ENCODE data around the gene MCAT.
"Not testable (repeated sequence)": the region's sequence is repeated elsewhere in the genome, so short reads cannot be mapped to it uniquely, and the experiment has no call there.

The MCAT gene

GRCh38 chr22:43127166-43127908 lies 15.9 kb downstream of the MCAT start:
- no peak for DNase-seq (ENCODE audit: low read depth in 2 of 2, low spot score in 1 of 2)

- DNase-seq (ENCODE audit: low read depth in 2 of 2, low spot score in 1 of 2), result no peak
Observed at GRCh38 chr22:43126501-43127165, 16.6 kb downstream of the MCAT start.

DNA sequence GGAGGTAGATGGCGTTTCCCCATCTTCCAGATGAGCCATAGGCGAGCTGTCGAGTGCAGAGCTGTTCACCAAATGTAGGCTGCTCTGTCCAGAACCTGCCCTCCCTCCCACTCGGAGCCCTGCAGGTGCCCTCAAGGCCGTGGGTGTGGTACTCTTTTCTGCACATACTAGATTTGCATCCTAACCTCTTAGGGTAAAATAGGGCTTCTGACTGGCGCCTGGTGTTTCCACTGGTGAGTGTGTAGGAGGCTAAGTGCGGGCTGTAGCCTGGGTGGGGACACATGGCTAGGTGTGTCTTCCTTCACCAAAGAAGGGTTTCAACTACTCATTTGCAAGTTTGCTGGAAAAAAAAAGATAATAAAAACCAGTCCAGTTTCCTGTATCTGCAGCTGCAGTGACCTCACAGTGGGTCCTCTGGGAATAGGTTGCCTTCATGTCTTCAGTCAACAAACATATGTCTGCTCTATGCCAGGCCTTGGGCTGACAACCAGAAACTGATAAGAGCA lies 24.2 kb downstream of the MCAT start:
- DNase-seq (ENCODE audit: low read depth in 2 of 2, low spot score in 1 of 2), result no peak

- DNase-seq (ENCODE audit: low read depth in 2 of 2, low spot score in 1 of 2), result no peak
Observed at GRCh38 chr22:43118024-43118849, 25.0 kb downstream of the MCAT start.

DNA sequence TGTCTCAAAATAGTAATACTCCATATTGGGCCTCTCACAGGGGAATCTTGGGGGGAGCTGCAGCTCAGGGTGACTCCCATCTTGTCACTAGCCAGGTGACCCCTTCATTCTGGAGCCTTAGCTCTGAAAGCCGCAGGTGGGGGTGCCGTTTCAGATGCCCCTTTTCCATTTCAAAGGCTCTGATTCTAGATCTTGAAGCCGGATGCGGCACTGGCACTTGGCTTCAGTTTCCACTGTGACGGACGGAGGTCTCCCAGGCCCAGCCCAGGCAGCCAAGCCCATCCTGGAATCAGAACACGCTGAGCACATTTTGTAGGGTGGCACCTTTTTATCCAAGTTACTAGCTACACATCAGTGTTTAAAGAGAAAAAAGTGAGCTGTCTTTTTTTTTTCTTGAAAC lies 26.3 kb downstream of the MCAT start:
- DNase-seq (ENCODE audit: low read depth in 2 of 2, low spot score in 1 of 2), result no peak

DNA sequence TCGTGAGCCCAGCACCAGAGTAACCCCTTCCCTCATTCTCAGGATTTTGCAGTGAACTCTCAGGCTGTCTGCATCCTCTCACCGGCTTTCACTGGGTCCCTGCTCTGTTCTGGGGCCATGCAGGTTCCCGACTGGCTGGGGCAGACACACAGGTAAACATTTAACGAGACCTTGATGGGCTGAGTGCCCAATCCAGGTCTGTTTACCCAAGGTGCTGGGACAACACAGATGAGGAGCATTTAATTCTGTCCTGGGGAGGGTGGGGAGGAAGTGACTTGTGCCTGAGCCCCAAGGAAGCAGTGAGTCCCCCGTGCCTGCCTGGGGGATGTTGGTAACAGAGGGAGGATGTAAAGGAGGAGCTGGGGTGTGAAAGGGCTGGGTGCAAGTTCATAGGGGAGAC lies 28.2 kb downstream of the MCAT start:
- no peak for DNase-seq (ENCODE audit: low read depth in 2 of 2, low spot score in 1 of 2)

GRCh38 chr22:43113526-43114251 lies 29.5 kb downstream of the MCAT start:
- no peak for DNase-seq (ENCODE audit: low read depth in 2 of 2, low spot score in 1 of 2)

GRCh38 chr22:43110927-43111623 lies 32.1 kb downstream of the MCAT start:
- DNase-seq (ENCODE audit: low read depth in 2 of 2, low spot score in 1 of 2), result no peak

DNA sequence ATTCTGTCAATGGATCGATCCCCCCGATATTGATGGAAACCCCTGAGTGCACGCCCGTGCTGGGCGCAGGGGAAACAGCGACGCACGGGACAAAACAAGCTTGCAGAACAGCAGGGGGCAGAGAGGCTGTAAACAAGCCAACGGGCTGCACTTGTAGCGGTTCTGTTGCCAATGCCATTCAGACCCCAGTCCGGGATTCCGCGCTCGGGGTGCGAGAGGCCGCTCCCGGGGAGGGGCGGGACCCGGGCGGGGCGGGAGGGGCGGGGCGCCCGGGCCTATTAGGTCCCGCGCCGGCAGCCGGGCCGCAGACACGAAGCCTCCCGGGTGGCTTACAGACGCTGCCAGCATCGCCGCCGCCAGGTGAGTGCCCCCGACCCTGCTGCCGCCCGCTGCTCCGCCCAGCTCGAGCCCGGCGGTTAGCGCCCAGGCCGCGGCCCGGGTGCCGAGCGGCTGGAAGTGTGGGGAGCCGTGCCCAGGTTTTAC lies 32.7 kb downstream of the MCAT start, which contains the start of gene BIK:
TSS of gene BIK (plus strand) at position 307 of the 483 bp plus-strand sequence. CDS start 13,273 bp downstream, outside the sequence.
- peak in 1 of 2 donors; percentile 15 for DNase-seq (ENCODE audit: low read depth in 2 of 2, low spot score in 1 of 2)

GRCh38 chr22:43109921-43110443 lies 33.2 kb downstream of the MCAT start:
- DNase-seq (ENCODE audit: low read depth in 2 of 2, low spot score in 1 of 2), result no peak

GRCh38 chr22:43109511-43109910 lies 33.7 kb downstream of the MCAT start:
- DNase-seq (ENCODE audit: low read depth in 2 of 2, low spot score in 1 of 2), result no peak

GRCh38 chr22:43106302-43106701 lies 36.9 kb downstream of the MCAT start:
- no peak for DNase-seq (ENCODE audit: low read depth in 2 of 2, low spot score in 1 of 2)

DNA sequence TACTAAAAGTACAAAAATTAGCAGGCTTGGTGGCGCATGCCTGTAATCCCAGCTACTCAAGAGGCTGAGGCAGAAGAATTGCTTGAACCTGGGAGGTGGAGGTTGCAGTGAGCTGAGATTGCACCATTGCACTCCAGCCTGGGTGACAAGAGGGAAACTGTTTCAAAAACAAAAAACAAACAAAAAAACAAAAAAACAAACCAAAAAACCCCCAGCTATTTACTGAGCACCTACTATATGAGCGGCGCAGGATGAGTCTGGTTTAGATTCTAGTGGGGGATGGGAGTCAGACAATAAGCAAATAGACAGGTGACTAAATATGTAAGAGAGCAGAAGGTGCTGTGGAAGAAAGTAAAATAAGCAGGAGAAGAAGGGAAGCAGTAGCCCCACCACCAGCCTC lies 38.2 kb downstream of the MCAT start:
- not testable (repeated sequence) for DNase-seq (ENCODE audit: low read depth in 2 of 2, low spot score in 1 of 2)

GRCh38 chr22:43104056-43104625 lies 39.1 kb downstream of the MCAT start:
- not testable (repeated sequence) for DNase-seq (ENCODE audit: low read depth in 2 of 2, low spot score in 1 of 2)

DNA sequence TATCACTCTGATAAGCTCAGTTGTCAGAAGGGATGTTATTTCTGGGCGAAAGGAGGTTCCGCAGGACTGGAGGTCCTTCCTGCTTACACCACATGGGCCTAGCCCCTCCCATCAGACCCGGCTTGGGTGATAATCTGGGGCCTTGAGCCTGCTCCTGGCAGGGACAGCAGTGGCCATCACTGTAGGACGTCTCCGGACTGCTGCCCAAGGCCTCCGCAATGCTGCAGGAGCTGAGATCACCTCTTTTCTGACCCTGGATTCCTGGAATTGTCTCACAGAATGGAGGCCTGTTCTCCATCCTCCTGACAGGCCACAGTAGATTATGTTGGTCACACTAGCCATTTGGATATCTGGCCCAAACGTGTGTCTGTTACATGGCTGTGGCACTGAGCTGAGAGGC lies 41.9 kb downstream of the MCAT start:
- no peak for DNase-seq (ENCODE audit: low read depth in 2 of 2, low spot score in 1 of 2)

DNA sequence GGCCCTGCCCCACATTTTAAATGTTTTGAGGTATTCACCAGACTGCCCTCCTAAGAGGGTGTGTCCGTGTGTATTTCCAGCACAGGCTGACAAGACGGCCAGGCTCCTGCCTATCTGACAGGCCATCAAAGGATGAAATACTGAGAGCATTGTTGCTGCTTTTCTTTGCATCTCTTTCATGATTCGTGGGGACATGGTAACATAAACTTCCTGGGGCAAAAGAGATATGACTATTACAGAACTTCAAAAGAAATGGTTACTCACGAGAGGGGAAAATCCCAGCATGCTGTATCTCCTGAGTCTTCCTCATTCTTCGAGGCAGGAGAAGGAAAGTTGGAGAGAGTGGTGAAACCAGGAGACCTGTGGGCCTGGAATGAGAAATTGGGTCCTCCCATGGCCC lies 43.0 kb downstream of the MCAT start:
- no peak for DNase-seq (ENCODE audit: low read depth in 2 of 2, low spot score in 1 of 2)

DNA sequence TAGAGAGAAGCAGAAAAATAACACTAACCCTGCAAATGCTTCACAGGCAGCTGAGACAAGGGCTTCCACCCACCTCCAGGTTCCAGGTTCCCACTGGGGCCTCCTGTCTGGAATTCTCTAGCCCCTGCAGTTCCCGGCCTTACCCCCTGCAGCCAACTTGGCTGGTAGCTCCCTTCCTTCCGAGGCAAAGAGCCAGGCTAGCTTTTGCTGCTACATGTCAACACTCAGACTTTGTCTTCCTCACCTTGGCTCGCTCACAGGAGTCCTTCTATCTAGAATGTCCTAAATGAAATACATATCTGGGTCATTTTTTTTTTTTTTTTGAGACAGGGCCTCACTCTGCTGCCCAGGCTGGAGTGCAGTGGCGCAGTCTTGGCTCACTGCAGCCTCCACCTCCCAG lies 44.1 kb downstream of the MCAT start:
- DNase-seq (ENCODE audit: low read depth in 2 of 2, low spot score in 1 of 2), result no peak

DNA sequence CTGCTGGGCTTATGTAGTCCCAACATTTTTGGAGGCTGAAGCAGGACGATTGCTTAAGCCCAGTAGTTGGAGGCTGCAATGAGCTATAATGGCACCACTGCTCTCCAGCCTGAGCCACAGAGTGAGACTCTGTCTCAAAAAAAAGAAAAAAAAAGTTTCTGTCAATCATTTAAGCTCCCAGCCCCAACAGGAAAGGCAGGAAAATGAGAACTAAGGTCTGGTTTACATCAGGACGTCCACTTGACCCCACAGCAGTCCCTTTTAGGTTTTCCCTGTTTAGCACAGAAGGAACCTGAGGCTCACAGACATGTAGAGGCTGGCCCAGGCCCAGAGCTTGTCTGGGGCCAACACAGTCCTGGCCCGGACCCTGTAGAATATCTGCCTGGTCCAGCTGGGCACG lies 44.8 kb downstream of the MCAT start:
- DNase-seq (ENCODE audit: low read depth in 2 of 2, low spot score in 1 of 2), result no peak

GRCh38 chr22:43096420-43096819 lies 46.8 kb downstream of the MCAT start:
- no peak for DNase-seq (ENCODE audit: low read depth in 2 of 2, low spot score in 1 of 2)

DNA sequence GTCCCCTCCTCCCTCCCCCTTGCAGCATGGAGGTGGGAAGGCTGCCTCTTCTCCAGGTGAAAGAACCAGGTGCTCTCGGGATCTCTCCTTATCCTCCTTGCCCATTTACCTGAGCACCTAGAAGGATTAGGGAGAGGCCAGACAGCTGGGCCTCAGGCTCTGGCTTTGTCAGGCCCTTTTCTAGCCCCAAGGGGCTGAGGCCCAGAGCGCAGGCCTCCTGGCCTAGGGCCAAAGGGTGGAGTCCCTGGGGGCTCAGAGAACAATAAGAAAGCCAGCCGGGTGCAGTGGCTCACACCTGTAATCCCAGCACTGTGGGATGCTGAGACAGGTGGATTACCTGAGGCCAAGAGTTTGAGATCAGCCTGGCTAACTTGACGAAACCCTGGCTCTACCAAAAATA lies 48.6 kb downstream of the MCAT start:
- DNase-seq (ENCODE audit: low read depth in 2 of 2, low spot score in 1 of 2), result no peak

Measured in stimulated activated CD8-positive, alpha-beta memory T cell treated with anti-CD3 and anti-CD28 coated beads, Interleukin-4, amount 100 ng/mL, for 1 hour (primary cell).